Inflammatory macrophage treated with lipopolysaccharide for 4 hours (primary cell): Measurements from ENCODE around the gene SLC30A3.
"Not testable (repeated sequence)": the region's sequence is repeated elsewhere in the genome, so short reads cannot be mapped to it uniquely, and the experiment has no call there.

Experiments used
- DNase-seq: peaks from one replicate; pipeline ENCODE4 v3.0.0-alpha.2; 2020

Gene SLC30A3

GRCh38 chr2:27284996-27285395 lies 22.1 kb upstream of the SLC30A3 start:
- DNase-seq, result no peak

GRCh38 chr2:27282892-27283291 lies 20.0 kb upstream of the SLC30A3 start:
- DNase-seq, result no peak

- no peak for DNase-seq
Measured at GRCh38 chr2:27281855-27282559, 19.2 kb upstream of the SLC30A3 start, which contains the start of gene TRIM54. Gene TRIM54, plus strand, starts transcription at chr2:27282429. Its CDS starts 303 bp downstream, at chr2:27282732.

DNA sequence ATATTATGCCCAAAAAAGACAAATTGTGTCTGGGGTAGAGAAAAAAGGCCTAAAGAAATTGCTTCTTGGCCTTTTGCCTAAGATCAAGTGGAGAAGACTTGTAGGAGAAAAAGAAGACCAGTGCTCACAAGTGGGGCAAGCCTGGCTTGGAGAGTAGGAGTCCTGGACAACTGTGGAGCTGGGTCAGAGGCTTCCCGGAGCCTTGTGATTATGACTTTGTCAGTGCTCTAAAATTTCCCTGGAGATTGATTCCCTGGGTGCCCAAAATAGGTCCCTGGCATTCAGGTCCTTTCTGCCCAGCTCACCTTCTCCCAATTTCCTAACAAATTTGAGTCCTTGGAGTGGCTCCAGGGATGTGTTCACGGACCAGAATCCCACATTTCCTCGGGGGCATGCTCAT lies 18.6 kb upstream of the SLC30A3 start:
- no peak for DNase-seq

- no peak for DNase-seq
Measured at GRCh38 chr2:27280826-27281225, 18.0 kb upstream of the SLC30A3 start.

DNA sequence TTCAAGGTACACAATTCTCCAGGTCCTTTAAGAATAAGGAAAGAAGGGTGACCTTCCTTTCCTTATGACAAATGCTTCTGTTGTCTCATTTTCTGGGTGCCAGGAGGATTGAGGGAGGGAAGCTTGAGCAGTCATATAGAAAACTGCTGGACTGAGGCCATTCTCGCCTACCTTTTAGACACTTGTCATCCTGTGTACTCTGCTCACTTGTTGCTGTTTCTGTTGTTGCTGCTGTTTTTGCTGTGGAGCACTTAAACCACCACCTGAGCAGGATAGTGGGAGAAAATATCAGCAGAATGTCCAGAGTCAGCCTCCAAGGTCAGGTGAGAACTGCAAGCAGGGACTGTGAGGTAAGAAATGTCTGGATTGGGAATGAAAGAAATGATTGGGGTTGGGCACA lies 15.2 kb upstream of the SLC30A3 start:
- no peak for DNase-seq

DNA sequence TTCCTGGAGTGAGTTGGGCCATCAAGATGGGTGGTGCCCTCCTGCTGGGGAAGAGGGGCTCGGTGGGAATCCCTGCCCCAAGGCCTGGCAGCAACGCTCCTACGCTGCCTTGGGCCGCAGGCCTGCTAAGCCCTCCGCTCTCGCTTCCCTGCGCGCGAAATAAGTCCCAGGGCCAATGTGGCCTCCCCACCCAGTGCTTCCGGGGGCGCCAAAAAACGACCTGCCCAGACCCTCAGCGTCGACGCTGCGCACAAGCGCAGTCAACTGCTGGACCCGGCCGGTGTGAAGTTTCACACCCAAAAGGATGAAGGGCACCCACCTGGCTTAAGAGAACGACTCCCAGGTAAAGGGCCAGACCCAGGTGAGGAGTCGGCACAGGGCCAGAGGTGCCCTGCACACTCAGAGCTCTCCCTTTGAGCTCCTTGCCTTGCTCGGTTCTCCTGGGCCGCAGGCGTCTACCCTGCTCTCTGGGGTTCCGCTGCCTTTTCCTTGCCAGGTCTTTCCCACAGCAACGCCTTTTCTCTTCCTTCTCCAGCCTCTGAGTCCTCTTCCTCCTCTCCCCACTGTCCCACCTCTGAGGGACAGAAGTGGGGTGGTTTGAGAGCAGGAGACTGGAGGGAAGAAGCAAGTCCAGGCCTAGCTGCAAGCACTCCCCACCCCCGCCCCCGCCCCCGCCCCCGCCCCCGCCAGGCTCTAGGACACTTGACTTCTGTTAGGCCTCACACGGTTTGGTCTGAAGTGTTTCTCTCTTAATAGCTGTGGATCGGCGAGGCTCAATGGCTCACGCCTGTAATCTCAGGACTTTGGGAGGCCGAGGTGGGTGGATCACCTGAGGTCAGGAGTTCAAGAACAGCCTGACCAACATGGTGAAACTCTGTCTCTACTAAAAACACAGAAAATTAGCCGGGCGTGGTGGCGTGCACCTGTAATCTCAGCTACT lies 12.6 kb upstream of the SLC30A3 start, which contains the start of gene DNAJC5G:
Gene DNAJC5G (plus strand): TSS at position 223 of the 940 bp plus-strand sequence. CDS start 1,296 bp downstream, outside the sequence.
- DNase-seq, result no peak

GRCh38 chr2:27272537-27273522 lies 10.0 kb upstream of the SLC30A3 start:
- not testable (repeated sequence) for DNase-seq

DNA sequence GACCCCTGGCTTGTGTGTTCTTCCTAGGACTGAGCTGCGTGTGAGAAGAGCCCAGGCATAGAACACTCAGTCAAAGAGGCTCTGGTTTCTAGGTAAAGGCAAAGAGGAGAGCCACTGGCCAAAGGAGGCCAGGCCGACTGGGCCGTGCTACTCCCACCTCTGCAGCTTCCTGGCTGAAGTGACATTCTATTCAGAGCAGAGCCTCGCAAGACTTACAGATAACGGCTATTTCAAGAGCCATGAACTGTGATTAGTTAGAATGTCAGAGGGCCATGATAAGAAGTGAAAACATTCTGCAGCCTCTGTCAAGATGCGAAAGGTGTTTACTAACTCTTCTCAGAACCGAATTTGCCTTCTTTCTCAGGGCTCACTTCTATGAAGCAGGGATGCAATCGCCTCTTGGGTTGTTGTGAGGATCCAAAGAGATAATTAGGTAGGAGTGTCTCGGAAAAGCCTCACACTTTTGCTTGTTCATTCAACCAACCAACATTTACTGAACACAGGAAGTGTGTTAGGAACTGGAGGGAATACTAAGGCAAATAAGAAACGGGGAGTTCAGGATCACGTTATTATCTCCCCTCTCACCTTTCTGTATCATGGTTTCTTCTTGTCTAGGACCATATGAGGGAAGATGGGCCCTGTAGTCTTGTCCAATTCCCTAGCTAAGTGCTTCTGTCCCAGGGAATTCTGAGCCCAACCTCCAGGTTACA lies 8.9 kb upstream of the SLC30A3 start:
- no peak for DNase-seq

- peak; percentile 65 for DNase-seq
Measured at GRCh38 chr2:27270670-27271069, 7.8 kb upstream of the SLC30A3 start.

GRCh38 chr2:27270131-27270530 lies 7.3 kb upstream of the SLC30A3 start:
- peak; percentile 45 for DNase-seq

GRCh38 chr2:27268296-27268695 lies 5.4 kb upstream of the SLC30A3 start:
- DNase-seq, result not testable (repeated sequence)

DNA sequence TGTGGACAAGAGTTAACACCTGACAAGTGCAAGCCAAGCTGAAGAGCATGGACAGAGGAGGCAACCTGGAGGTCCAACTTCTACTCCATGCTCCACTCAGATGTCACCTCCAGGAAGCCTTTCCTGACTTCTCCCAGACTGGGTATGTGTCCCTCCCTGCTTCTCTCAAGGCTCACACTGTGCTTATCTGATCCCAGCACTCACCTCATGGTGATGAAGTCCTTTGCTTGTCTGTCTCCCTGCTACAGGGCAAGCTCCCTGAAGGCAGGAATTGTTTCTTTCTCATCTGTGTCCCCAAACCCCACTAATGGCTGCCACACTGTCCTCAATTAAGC lies 2.7 kb upstream of the SLC30A3 start:
- DNase-seq, result no peak

DNA sequence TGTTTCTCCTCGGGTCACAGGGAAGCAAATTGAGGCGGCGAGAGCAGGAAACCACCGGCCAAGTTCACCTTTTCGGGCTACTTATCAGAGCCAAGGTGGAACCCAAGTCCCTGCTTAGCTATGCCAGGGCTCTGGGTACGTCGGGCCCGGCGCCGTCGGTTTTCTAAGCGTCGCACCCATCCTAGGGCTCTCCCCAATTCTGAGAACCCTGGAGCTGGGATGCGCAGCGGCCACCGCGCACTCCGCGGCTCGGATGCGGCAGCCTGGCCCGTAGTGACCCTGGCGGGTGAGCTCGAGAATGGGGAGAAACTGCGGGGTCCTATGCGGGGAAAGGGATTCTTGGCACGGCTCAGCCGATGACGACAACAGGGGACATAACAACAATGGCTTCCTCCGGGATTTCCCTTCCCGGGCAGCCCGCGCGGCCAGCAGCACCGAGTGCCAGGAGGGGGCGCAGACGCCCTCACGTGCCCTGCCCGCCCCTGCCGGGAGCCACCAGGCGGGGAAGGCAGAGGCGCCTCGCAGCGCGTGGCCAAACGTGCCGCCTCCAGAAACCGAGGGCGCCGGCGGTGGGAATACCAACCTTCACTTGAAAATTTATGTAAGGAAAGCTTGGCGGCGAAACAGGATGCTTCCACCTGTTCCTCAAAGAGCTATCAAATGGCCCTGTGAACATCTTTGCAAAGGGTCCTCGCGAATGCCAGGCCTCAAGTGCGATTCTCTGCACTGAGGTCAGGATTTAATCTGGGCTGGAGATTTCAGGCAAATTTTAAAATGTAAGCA lies 2.1 kb upstream of the SLC30A3 start:
- peak; percentile 58 for DNase-seq

- no peak for DNase-seq
Measured at GRCh38 chr2:27264253-27264752, 1.5 kb upstream of the SLC30A3 start.

GRCh38 chr2:27263287-27264252 lies 723 bp upstream of the SLC30A3 start:
- DNase-seq, result no peak

DNA sequence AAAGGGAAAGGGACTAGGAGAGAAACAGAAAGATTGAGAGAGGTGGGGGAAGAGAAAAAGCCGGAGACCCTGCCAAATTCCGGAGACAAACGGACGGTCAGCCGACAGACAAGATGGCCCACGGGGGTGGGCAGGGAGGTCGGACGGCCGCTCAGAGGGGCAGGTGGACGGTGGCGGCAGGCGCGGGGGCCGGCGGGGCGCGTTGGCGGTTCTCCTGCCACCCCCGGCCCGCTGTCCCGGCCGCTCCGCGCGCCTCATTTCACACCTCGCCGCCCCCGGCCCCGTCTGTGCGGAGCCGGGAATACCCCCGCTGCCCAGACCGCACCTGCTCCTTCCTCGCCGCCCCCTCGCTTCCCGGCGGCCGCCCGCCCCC lies 935 bp downstream of the SLC30A3 start:
- no peak for DNase-seq

- DNase-seq, result no peak
Measured at GRCh38 chr2:27261241-27261925, 1.5 kb downstream of the SLC30A3 start.

GRCh38 chr2:27258051-27258450 lies 4.8 kb downstream of the SLC30A3 start:
- DNase-seq, result no peak
